HG02610 (cell line): ENCODE measurements around the gene SDHA.
"Not testable (repeated sequence)": the region's sequence is repeated elsewhere in the genome, so short reads cannot be mapped to it uniquely, and the experiment has no call there.

ENCODE experiments used
- ATAC-seq: cut with Tn5 transposase; IDR thresholded peaks from one replicate; pipeline ENCODE4 v1.9.1; 2021; ENCODE audit warnings: mild to moderate bottlenecking, moderate library complexity; ENCODE audit not compliant: unreplicated experiment

SDHA gene

DNA sequence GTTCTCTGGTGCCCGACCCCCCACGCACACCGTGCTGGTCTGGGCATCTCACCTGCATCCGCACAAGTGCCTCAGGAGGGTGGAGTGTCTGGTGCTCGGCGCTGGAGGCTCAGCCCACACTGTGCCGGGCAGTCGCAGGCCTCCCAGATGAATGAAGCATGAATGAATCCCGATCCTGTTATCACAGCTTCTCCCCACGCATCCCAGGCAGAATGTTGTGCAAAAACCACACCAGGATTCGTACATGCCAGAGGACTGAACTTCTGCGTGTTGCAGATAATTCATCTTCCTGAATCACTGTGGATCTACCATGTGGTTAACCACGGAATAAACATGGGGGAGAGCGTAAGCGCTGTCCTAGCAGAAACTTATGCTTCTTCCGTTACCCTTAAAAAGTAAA, 78.8 kb downstream of the SDHA start:
- ATAC-seq, result not testable (repeated sequence)

DNA sequence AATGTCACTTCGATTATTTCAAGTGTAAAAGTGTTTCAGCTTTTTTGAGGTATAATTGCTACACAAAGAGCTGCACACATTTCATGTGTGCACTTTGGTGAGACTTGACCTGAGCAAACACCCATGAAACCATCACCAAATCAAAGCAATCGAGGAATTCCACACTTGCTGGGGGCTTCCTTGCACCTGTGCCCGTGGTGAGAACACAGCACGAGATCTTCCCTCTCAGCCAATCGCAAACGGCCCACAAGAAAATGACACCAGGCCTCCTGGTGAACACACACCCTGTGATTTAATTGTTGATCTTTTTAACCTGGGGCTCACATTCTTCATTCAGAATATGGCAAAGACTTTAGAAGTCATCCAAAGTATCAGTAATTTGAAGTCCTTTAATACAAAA, 79.3 kb downstream of the SDHA start:
- ATAC-seq, result not testable (repeated sequence)

DNA sequence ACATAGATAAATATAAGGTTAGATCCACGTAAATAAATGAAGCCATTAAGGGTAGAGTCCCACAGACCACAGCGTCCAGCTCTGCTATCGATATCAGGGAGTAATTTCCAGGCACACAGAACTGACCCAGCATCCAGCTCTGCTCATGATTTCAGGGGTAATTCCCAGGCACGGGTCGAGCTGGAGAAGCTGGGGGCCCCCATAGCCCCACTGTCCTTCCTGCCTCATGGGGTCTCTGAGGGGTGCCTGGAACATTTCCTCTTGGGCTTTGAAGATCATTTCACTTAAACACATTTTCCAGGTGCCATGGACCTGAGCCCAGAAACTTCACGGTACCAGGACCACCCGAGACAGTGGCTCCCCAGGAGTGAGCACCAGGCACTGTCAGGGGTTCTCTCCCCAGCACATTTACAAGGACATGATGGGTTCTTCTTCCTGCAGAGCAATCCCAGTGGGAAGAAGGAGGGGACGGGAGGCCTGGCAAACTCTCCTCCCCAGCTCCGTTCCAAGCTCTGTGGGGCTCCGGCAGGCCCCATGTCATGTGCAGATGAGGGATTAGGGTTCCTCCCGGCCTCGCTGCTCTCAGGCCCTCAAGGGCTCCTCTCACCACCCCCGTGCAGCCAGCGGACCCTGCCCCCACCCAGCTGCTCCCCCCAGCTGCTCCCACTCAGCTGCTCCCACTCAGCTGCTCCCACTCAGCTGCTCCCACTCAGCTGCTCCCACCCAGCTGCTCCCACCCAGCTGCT, 80.0 kb downstream of the SDHA start:
- not testable (repeated sequence) for ATAC-seq

DNA sequence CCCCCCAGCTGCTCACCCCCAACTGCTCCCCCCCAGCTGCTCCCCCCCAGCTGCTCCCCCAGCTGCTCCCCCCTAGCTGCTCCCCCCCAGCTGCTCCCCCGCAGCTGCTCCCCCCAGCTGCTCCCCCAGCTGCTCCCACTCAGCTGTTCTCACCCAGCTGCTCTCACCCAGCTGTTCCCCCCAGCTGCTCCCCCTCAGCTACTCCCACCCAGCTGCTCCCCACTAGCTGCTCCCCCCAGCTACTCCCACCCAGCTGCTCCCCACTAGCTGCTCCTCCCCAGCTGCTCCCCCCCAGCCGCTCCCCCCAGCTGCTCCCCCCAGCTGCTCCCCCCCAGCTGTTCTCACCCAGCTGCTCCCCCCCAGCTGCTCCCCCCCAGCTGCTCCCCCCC, 80.6 kb downstream of the SDHA start:
- no peak for ATAC-seq

DNA sequence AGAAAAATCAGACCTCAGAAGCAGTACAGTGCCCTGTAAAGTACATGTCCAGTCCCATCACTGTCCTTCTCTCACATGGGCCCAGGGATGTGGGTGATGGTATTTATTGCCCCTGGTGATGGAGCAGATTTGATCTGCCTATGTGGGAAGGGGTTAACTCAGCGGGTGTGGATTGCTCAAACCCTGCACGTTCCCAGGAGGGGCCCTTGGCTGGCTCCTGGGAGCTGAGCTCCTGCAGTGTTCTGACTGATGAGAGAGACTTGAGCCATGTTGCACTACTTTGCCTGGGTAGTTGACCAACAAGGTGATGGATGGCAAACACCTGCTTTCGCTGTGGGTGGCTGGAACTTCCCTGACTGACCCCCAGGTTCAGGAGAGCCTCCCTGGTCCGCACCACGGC, 81.8 kb downstream of the SDHA start:
- ATAC-seq, result not testable (repeated sequence)

DNA sequence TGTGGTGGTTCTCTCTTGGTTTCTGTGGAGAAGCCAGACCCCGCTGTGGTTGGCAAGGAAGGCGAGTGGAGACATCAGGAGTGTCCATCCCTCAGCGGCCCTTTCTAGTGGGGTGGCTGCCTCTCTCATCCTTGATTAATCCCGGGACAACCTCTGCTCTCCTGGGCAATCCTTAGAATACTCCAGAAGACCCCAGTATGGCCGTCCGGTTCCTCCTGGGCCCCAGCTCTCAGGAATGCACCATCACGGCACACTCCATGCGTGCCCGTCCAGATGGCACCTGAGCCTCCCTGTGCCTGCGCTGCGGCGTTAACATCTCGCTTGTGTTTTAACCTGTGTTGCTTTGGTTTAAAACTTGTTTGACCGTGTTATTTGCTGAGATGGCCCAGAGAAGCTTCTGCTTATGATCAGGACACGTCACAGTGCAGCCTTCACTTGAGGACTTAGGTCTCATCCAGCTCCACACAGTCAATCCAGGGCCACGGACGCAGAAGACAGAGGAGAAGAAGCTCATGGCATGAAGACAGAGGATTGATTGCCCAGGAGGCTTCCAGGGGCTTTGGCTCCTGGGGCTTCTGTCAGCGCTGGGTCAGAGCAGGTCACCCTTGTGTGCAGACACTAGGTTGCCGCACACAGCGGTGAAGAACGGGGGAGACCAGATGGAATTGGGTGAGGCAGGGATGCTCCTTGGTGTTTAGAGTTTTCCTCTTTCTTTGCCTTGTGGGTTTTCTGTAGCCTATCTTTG, 82.7 kb downstream of the SDHA start:
- ATAC-seq, result not testable (repeated sequence)

DNA sequence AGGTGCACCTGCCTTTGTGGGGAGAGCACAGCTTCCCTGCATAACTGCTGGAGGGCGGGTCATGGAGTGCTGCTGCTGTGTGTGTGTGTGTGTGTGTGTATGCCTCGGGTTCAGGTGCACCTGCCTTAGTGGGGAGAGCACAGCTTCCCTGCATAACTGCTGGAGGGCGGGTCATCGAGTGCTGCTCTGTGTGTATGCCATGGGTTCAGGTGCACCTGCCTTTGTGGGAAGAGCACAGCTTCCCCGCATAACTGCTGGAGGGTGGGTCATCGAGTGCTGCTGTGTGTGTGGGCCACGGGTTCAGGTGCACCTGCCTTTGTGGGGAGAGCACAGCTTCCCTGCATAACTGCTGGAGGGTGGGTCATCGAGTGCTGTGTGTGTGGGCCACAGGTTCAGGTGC, 84.3 kb downstream of the SDHA start:
- not testable (repeated sequence) for ATAC-seq

DNA sequence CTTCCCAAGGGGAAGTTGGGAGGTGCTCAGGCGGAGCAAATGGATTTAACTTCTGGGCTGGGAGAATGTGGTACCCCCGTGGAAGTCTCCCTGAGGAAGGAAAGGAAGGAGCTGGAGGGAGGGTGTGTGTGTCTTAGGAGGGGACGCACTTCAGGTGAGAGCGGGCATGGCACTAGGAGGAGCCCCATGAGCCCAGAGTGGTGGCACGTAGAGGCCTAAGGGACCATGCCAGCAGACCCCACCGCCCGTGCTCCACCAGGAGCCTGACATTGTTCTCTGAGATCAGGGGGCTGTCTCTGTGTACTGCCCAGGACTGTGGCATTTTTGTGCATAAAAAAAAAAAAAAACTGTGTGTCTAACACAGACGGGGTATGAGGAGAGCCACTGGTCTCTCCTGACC, 84.8 kb downstream of the SDHA start:
- no peak for ATAC-seq

DNA sequence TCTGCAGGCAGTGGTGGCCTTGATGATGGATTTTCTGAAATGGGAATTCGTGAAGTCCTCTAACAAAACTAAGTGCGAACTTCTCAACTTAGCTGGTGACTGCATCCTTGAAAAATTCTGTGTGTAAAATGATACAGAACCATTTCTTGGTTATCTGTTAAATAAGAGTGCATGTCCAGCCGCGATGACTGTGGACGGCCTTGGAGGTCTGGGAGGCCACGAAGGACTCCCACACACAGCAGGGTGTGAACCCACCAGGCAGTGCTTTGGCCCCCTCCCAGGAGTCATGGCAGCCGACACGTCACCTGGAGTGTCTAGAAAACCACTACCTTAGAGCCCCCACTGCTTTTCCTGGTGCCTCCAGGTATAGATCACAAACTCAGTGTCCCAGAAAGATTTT, 85.6 kb downstream of the SDHA start:
- not testable (repeated sequence) for ATAC-seq

DNA sequence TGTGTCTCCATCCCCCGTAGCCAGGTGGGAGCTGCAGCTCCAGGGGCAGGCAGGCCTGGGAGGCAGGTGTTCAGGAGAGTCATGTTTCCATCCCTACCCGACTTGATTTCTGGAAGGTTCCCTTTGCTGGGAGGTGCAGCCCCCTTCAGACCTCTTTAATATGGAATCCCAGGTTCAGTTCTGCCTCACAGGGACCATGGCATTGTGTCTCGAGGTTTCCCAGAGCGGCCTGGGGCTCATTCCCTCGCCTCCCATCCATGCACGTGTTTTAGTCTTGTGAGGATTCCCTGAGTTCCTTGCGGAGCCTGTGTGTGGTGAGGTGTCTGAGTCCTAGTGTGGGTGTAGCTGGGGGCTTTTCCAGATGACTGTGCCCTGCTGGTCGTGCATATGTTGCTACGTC, 86.9 kb downstream of the SDHA start:
- ATAC-seq, result no peak

DNA sequence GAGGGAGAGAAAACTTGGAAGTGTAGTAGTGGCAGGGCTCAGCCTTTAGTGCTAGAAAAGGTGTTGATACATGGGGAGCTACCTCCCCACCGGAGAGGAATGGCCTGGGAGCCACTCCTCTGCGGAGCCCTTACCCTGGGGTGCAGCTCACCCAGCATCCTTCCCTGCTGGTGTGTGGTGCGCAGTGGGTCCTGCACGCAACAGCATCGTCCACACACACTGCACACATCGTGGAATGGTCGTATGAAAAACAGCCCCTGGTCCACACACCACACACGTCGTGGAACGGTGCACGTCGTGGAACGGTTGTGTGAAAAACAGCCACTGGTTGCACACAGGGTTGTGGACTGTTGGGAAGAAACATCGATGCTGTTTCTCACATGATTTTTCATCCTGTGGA, 87.3 kb downstream of the SDHA start:
- ATAC-seq, result no peak

DNA sequence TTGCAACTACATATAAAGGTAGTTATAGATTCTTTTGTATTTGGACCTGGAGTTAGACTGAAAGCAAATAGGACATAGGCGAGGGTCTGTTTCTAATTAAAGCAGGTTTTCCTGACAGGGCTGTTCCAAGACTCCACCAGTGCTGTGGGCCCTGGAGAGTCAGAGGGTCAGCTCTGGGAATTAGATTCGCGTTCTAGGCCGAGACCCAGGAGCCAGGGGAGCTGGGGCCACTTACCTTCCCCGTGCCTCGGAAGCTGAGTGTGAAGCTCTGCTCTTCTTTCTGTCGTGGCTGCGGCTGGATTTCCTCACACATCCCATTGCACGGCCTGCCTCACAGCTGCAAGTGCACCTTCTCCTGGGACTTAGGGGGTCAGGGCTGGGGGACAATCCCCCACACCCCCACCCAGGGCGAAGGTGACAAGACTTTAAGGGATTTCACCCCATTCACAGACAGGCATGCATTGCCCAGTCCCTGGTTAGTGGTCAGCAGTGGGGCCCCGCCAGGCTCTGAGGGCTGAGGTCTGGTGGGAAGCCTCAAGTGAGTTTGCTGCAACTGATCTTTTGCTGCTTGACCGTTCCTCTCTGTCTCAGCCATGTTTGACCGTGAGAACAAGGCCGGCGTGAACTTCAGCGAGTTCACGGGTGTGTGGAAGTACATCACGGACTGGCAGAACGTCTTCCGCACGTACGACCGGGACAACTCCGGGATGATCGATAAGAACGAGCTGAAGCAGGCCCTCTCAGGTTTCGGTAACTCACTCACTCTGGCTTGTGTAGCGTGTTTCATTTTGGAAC, 88.1 kb downstream of the SDHA start:
- no peak for ATAC-seq
